ENCODE data around the gene SLC13A3. TPM values are rescaled to one million over a fixed set of nuclear protein-coding genes. Genes with fewer than 3 reads are reported as not detected.

The SLC13A3 gene
- total and polyA plus RNA-seq, 2 of the 4 experiments (the other 2 are of a cell fraction), result 2.5 to 4.2 TPM

DNA sequence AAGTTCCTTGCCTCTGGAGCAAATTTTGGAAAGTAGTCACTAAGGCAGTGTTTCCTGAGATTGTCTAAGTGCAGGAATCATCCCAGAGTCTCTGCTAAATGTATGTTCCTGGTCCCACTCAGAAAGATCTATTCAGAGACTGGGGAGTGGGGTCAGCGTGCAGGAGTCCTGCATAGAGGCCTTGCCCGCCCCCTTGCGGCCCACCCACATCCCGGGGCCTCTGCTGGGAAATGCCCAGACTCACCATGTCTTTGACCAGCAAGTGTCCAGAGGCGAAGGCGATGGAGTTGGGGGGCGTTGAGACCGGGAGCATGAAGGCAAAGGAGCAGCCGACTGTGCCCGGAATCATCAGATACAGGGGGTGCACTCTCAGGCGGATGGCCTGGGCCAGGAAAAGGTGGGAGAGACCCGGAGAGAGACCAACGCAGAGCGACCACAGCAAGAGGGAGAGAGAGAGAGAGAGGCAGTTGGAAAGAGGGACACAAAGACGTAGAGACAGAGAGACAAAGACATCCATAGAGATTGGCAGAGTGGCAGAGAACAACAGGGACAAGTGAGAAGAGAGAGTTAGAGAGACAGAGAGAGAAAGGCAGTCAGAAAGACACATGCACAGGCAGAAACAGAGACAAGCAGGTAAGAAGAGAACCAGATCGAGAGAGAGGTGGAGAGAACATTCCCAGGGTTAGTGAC, 87.9 kb downstream of the SLC13A3 start:
- H3K27ac ChIP-seq (ENCODE audit: insufficient read depth, low read length), result no peak overlapping the region
- H3K9me3 ChIP-seq (ENCODE audit: control insufficient read depth, insufficient read depth, low read length), result no peaks in the 10 kb centered on the region
- H2AK9ac ChIP-seq (replicated peaks; ENCODE audit: low read depth, low read length, poor library complexity), result no peak overlapping the region
- no peak for ATAC-seq (ENCODE audit: low read depth)
- in situ Hi-C loops (cut with MboI; ENCODE audit: low sequenced_read_pairs) (no loop called here), intact Hi-C loops (cut with micrococcal nuclease) (no loop called here), dilution Hi-C loops (cut with HindIII; ENCODE audit: low sequenced_read_pairs, unreplicated experiment) (no loop called here)
- H3K36me3 ChIP-seq (ENCODE audit: control insufficient read depth, insufficient read depth, low read length), result no peaks in the 10 kb centered on the region
- BruUV-seq (replicated peaks), result no TSS peak
- H4K5ac ChIP-seq (ENCODE audit: low read depth, low read length), result peak overlapping the region; percentile 13; the same call in 1 of the 2 replicates
- H3K79me1 ChIP-seq (ENCODE audit: low read depth in 1 of 2, low read length in 2 of 2), result no peaks in the 10 kb centered on the region
- H3K4me3 ChIP-seq (ENCODE audit: insufficient read depth, low read depth, low read length), result no peak overlapping the region
- H2BK5ac ChIP-seq (ENCODE audit: low read depth, low read length, poor library complexity, severe bottlenecking), result no peak overlapping the region
- no peak overlapping the region for H3K4me2 ChIP-seq (ENCODE audit: low read depth, low read length)
- H4K8ac ChIP-seq (ENCODE audit: low read depth in 2 of 2, low read length in 2 of 2), result peak overlapping the region in 1 of 2 experiments; percentile 93; a peak in 3 of 4 replicates
- H3K18ac ChIP-seq (ENCODE audit: low read depth, low read length), result no peak overlapping the region
- H3K27me3 ChIP-seq (ENCODE audit: control insufficient read depth, insufficient read depth, low read length), result no peaks in the 10 kb centered on the region
- 0 out of 2 replicates have a peak overlapping the region, but pooled peaks have one; percentile 44 for H3K14ac ChIP-seq (replicated peaks; ENCODE audit: low read depth, low read length)
- no peak overlapping the region for H3K9ac ChIP-seq (ENCODE audit: low read depth, low read length)
- no peak overlapping the region for H2BK20ac ChIP-seq (ENCODE audit: low read depth, low read length)
- H2AK5ac ChIP-seq (ENCODE audit: low read depth, low read length), result no peak overlapping the region
- H3K23ac ChIP-seq (ENCODE audit: low read depth, low read length), result no peak overlapping the region
- ChIA-PET CTCF (interaction anchor here (0.9 to 1.6 kb wide), 2 partner anchors 11 to 13 kb away, joined by 3 to 5 read pairs; partner anchors contain the start of gene OCSTAMP), POLR2A (ENCODE audit: unreplicated experiment) (no interaction called here)
- H3K56ac ChIP-seq (ENCODE audit: extremely low read depth, insufficient read depth, low read length), result no peak overlapping the region
- H4K91ac ChIP-seq (ENCODE audit: insufficient read depth, low read depth, low read length), result no peak overlapping the region
- no peak for DNase-seq
- H2BK15ac ChIP-seq (ENCODE audit: low read depth, low read length), result no peak overlapping the region
- peak overlapping the region; percentile 98 for H2AFZ ChIP-seq (replicated peaks; ENCODE audit: low read length, poor library complexity)
- H2BK120ac ChIP-seq (ENCODE audit: low read depth, low read length), result no peak overlapping the region
- 0 out of 2 replicates have a peak, but pooled peaks cover 2% of the 10 kb centered on the region for H3K4me1 ChIP-seq (ENCODE audit: control insufficient read depth, insufficient read depth, low read length)
- H3K9me1 ChIP-seq (ENCODE audit: insufficient read depth, low read length), result no peaks in the 10 kb centered on the region; the same call in 1 of the 2 replicates
- H4K20me1 ChIP-seq (ENCODE audit: insufficient read depth, low read length), result no peaks in the 10 kb centered on the region
- H3K4ac ChIP-seq (ENCODE audit: low read depth, low read length), result no peak overlapping the region; the same call in 1 of the 2 replicates
- WGBS, 2 experiments (ENCODE audit: extremely low coverage in 2 of 2, insufficient read length in 1 of 2), result 79% methylated on average over 15 of the region's 16 CpGs; no CpG with 5 or more reads in 1 of the 2 experiments
- TF ChIP-seq MAZ (IDR thresholded peaks at IDR 0.05; ENCODE audit: borderline replicate concordance, low read depth, low read length) (no peak), SMC3 (IDR thresholded peaks at IDR 0.05; ENCODE audit: low read depth, low read length) (no peak), RAD21 (IDR thresholded peaks at IDR 0.05; ENCODE audit: low read length) (no peak), MXI1 (IDR thresholded peaks at IDR 0.05; ENCODE audit: borderline replicate concordance, low read depth, low read length) (no peak), CEBPB (IDR thresholded peaks at IDR 0.05; ENCODE audit: low read depth, low read length) (no peak), NFE2L2 (IDR thresholded peaks at IDR 0.05; ENCODE audit: low read depth, low read length) (no peak), POLR2A (IDR thresholded peaks at IDR 0.05; ENCODE audit: low read depth, low read length) (no peak), BHLHE40 (IDR thresholded peaks at IDR 0.05; ENCODE audit: low read depth, low read length) (no peak), CHD1 (IDR thresholded peaks at IDR 0.05; ENCODE audit: low read depth, low read length) (no peak), FOS (IDR thresholded peaks at IDR 0.05; ENCODE audit: low read depth, low read length) (no peak), MAFK (IDR thresholded peaks at IDR 0.05; ENCODE audit: low read depth, low read length) (no peak), RCOR1 (IDR thresholded peaks at IDR 0.05; ENCODE audit: insufficient replicate concordance, low read length) (no peak)
- TF ChIP-seq, protein P1, sequence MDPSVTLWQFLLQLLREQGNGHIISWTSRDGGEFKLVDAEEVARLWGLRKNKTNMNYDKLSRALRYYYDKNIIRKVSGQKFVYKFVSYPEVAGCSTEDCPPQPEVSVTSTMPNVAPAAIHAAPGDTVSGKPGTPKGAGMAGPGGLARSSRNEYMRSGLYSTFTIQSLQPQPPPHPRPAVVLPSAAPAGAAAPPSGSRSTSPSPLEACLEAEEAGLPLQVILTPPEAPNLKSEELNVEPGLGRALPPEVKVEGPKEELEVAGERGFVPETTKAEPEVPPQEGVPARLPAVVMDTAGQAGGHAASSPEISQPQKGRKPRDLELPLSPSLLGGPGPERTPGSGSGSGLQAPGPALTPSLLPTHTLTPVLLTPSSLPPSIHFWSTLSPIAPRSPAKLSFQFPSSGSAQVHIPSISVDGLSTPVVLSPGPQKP (IDR thresholded peaks at IDR 0.05; ENCODE audit: borderline replicate concordance, low read depth, low read length), result no peak
- TF ChIP-seq, protein P2, sequence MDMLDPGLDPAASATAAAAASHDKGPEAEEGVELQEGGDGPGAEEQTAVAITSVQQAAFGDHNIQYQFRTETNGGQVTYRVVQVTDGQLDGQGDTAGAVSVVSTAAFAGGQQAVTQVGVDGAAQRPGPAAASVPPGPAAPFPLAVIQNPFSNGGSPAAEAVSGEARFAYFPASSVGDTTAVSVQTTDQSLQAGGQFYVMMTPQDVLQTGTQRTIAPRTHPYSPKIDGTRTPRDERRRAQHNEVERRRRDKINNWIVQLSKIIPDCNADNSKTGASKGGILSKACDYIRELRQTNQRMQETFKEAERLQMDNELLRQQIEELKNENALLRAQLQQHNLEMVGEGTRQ (IDR thresholded peaks at IDR 0.05; ENCODE audit: low read depth, low read length), result no peak
- TF ChIP-seq, protein P3, sequence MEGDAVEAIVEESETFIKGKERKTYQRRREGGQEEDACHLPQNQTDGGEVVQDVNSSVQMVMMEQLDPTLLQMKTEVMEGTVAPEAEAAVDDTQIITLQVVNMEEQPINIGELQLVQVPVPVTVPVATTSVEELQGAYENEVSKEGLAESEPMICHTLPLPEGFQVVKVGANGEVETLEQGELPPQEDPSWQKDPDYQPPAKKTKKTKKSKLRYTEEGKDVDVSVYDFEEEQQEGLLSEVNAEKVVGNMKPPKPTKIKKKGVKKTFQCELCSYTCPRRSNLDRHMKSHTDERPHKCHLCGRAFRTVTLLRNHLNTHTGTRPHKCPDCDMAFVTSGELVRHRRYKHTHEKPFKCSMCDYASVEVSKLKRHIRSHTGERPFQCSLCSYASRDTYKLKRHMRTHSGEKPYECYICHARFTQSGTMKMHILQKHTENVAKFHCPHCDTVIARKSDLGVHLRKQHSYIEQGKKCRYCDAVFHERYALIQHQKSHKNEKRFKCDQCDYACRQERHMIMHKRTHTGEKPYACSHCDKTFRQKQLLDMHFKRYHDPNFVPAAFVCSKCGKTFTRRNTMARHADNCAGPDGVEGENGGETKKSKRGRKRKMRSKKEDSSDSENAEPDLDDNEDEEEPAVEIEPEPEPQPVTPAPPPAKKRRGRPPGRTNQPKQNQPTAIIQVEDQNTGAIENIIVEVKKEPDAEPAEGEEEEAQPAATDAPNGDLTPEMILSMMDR (conservative IDR thresholded peaks at IDR 0.05; ENCODE audit: low read depth, low read length), result no peak
